HL-60 (cell line): ENCODE results near the gene ABCB6.

Experiments
- DNase-seq, 2 experiments: peaks; one replicate each; pipeline ENCODE4 v3.0.0-alpha.2; 2010 to 2020; ENCODE audit warnings: low read depth in 1 of 2, low spot score in 1 of 2
- H3K27ac ChIP-seq: fragments of 250-450 bp; sonication (Bioruptor Pico); replicated peaks from 2 replicates; pipeline ENCODE4 v1.5.1; 2020; ENCODE audit warnings: mild to moderate bottlenecking, moderate library complexity
- H3K27me3 ChIP-seq: fragments of 250-450 bp; sonication (Bioruptor Pico); 2 replicates; pipeline ENCODE4 v1.5.1; 2021; ENCODE audit warnings: mild to moderate bottlenecking, moderate library complexity; ENCODE audit not compliant: insufficient read depth, poor library complexity, severe bottlenecking
- H3K4me3 ChIP-seq: replicated peaks from 2 replicates; pipeline ENCODE4 v1.5.1; 2011; ENCODE audit warnings: mild to moderate bottlenecking, control low read depth, low read length; ENCODE audit not compliant: insufficient read depth
- GABPA ChIP-seq: IDR thresholded peaks from 2 replicates; pipeline ENCODE4 v1.6.1; 2012; ENCODE audit warnings: low read depth
- POLR2AphosphoS5 ChIP-seq: IDR thresholded peaks from 2 replicates; pipeline ENCODE4 v1.6.1; 2012; ENCODE audit warnings: low read depth
- REST ChIP-seq: IDR thresholded peaks from 2 replicates; pipeline ENCODE4 v1.6.1; 2012; ENCODE audit warnings: low read depth; ENCODE audit not compliant: insufficient replicate concordance
- SPI1 ChIP-seq: IDR thresholded peaks from 2 replicates; pipeline ENCODE4 v1.6.1; 2012; ENCODE audit warnings: low read depth, mild to moderate bottlenecking, borderline replicate concordance
- TF ChIP-seq, protein P1 (sequence below): IDR thresholded peaks from one replicate; pipeline ENCODE4 v1.5.1; 2011; ENCODE audit warnings: low read length, control low read depth, inconsistent platforms; ENCODE audit not compliant: insufficient read depth

Gene ABCB6

GRCh38 chr2:219207134-219207883, 11.4 kb downstream of the ABCB6 start:
- Histone ChIP-seq H3K27me3 (no peaks in the 10 kb centered on the region), H3K4me3 (peak overlapping the region; percentile 75), H3K27ac (peak overlapping the region; percentile 65)
- DNase-seq = no peak
- no peak for TF ChIP-seq POLR2AphosphoS5
- TF ChIP-seq REST = no peak
- no peak for TF ChIP-seq SPI1
- no peak for TF ChIP-seq GABPA
- TF ChIP-seq, protein P1, sequence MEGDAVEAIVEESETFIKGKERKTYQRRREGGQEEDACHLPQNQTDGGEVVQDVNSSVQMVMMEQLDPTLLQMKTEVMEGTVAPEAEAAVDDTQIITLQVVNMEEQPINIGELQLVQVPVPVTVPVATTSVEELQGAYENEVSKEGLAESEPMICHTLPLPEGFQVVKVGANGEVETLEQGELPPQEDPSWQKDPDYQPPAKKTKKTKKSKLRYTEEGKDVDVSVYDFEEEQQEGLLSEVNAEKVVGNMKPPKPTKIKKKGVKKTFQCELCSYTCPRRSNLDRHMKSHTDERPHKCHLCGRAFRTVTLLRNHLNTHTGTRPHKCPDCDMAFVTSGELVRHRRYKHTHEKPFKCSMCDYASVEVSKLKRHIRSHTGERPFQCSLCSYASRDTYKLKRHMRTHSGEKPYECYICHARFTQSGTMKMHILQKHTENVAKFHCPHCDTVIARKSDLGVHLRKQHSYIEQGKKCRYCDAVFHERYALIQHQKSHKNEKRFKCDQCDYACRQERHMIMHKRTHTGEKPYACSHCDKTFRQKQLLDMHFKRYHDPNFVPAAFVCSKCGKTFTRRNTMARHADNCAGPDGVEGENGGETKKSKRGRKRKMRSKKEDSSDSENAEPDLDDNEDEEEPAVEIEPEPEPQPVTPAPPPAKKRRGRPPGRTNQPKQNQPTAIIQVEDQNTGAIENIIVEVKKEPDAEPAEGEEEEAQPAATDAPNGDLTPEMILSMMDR = no peak

DNA sequence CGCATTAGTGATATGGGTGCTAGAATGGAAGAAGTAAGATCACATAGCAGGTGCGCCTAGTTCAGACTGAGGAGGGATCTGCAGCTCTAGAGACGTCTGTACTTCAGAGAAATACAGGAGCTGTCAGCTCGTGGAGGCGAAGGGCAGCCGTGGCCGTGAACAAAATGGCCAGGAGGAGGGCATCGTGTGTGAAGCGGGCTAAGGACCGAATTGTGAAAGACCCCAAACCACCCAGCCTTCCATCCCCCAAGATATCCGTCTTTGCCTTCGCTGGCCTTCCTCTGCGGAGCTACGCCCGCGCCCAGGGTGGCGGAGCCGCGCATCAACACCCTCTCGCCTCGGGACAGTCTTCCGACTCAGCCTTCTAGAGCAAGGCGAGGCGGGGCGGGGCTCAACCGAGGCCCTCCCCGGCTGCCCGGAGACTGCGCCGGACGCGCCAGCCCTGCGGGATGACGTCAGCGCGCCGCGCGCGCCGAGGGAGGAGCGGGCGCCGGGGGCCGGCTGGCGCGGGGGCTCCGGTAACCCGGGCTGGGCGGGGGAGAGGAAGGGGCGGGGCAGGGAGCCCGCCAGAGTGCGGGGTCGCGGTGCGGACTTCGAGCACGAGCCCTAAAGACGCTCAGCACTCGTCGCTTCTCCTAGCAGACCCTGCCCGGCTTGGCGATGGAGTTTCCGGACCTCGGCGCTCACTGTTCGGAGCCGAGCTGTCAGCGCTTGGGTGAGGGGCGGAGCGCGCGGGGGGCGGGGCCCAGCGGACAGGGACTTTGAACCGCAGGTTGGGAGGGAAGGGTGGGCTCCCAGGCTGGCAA, 12.2 kb downstream of the ABCB6 start, which contains the start of gene ZFAND2B:
Gene ZFAND2B (plus strand): TSS at position 455 of the 806 bp plus-strand sequence. CDS start 206 bp downstream, at position 661.
- Histone ChIP-seq H3K27ac (peak within 1 kb of the TSS; percentile 65), H3K4me3 (peak within 1 kb of the TSS; percentile 75), H3K27me3 (no peaks in the 10 kb centered on the region)
- TF ChIP-seq REST (no peak), POLR2AphosphoS5 (peak; percentile 93)
- DNase-seq = peak; percentile 79 to 91

GRCh38 chr2:219205981-219206327, 12.8 kb downstream of the ABCB6 start:
- TF ChIP-seq REST (no peak), GABPA (no peak), SPI1 (no peak), POLR2AphosphoS5 (no peak)
- TF ChIP-seq, protein P1 = no peak
- Histone ChIP-seq H3K4me3 (peak overlapping the region; percentile 75), H3K27me3 (no peaks in the 10 kb centered on the region), H3K27ac (peak overlapping the region; percentile 64)
- no peak for DNase-seq
